Suprapubic skin (tissue), 4 donors: Measurements from ENCODE around the gene ZNF14. TPM values are rescaled to one million over a fixed set of nuclear protein-coding genes. Genes with fewer than 3 reads are reported as not detected.
"Not testable (repeated sequence)": the region's sequence is repeated elsewhere in the genome, so short reads cannot be mapped to it uniquely, and the experiment has no call there.

Experiments used
- DNase-seq, 2 donors: peaks; one replicate each; pipeline ENCODE4 v3.0.0-alpha.2; 2019; ENCODE audit warnings: low spot score in 2 of 2
- H3K27ac ChIP-seq: fragments of 200-600 bp; sonication (generic); one replicate; pipeline ENCODE4 v1.5.1; 2019
- H3K27me3 ChIP-seq: fragments of 200-600 bp; sonication (generic); one replicate; pipeline ENCODE4 v1.5.1; 2019
- H3K36me3 ChIP-seq: fragments of 200-600 bp; sonication (generic); one replicate; pipeline ENCODE4 v1.5.1; 2019
- H3K4me1 ChIP-seq: fragments of 200-600 bp; sonication (generic); one replicate; pipeline ENCODE4 v1.5.1; 2019
- H3K4me3 ChIP-seq: fragments of 200-600 bp; sonication (generic); one replicate; pipeline ENCODE4 v1.5.1; 2019; ENCODE audit warnings: mild to moderate bottlenecking
- H3K9me3 ChIP-seq: fragments of 200-600 bp; sonication (generic); one replicate; pipeline ENCODE4 v1.5.1; 2019
- EP300 ChIP-seq: sonication (generic); formaldehyde crosslinking; IDR thresholded peaks from one replicate; pipeline ENCODE4 v1.6.1; 2017; ENCODE audit warnings: antibody characterized with exemption
- POLR2A ChIP-seq, 2 donors: fragments of 450-650 bp; IDR thresholded peaks; one replicate each; pipeline ENCODE4 v1.6.1; 2017; ENCODE audit warnings: antibody characterized with exemption in 2 of 2, mild to moderate bottlenecking in 2 of 2, moderate library complexity in 2 of 2
- POLR2AphosphoS5 ChIP-seq, 3 donors: sonication (generic); formaldehyde crosslinking; IDR thresholded peaks; one replicate each; pipeline ENCODE4 v1.6.1; 2017; ENCODE audit warnings: antibody characterized with exemption in 3 of 3
- WGBS: methylation state at CpG from one replicate; pipeline ENCODE4 v1.1.5; 2018; 5-methylcytosine and 5-hydroxymethylcytosine counted together
- total RNA-seq, 4 donors: library from RNA; depleted of rRNA; stranded (reverse); fragments of >200 nt; gene quantifications; one replicate each; pipeline ENCODE4 v1.1.0, GENCODE V29; 2016
- TF ChIP-seq, protein P1 (sequence below), 2 donors: fragments of 200-600 bp in 1 of 2; fragments of 450-650 bp in 1 of 2; sonication (generic) in 1 of 2; IDR thresholded peaks; one replicate each; pipeline ENCODE4 v1.5.1; 2016 to 2019; ENCODE audit warnings: antibody characterized with exemption in 2 of 2, mild to moderate bottlenecking in 1 of 2, moderate library complexity in 1 of 2

Gene ZNF14
- total RNA-seq, 4 donors from 2014 or later, result 4.9 to 12.3 (median 6.1) TPM

- H3K36me3 ChIP-seq, result peaks cover 72% of the 10 kb centered on the region
- peak in 1 of 2 donors; percentile 28 for DNase-seq
- no peak overlapping the region for H3K4me3 ChIP-seq
- TF ChIP-seq, protein P1, sequence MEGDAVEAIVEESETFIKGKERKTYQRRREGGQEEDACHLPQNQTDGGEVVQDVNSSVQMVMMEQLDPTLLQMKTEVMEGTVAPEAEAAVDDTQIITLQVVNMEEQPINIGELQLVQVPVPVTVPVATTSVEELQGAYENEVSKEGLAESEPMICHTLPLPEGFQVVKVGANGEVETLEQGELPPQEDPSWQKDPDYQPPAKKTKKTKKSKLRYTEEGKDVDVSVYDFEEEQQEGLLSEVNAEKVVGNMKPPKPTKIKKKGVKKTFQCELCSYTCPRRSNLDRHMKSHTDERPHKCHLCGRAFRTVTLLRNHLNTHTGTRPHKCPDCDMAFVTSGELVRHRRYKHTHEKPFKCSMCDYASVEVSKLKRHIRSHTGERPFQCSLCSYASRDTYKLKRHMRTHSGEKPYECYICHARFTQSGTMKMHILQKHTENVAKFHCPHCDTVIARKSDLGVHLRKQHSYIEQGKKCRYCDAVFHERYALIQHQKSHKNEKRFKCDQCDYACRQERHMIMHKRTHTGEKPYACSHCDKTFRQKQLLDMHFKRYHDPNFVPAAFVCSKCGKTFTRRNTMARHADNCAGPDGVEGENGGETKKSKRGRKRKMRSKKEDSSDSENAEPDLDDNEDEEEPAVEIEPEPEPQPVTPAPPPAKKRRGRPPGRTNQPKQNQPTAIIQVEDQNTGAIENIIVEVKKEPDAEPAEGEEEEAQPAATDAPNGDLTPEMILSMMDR (IDR thresholded peaks at IDR 0.05), result no peak
- TF ChIP-seq POLR2AphosphoS5 (IDR thresholded peaks at IDR 0.05) (no peak), EP300 (no peak), POLR2A (IDR thresholded peaks at IDR 0.05) (no peak)
- H3K27me3 ChIP-seq, result no peaks in the 10 kb centered on the region
- peaks cover 8% of the 10 kb centered on the region for H3K9me3 ChIP-seq
- 95% methylated on average over 7 of the region's 7 CpGs for WGBS
- H3K27ac ChIP-seq, result no peak overlapping the region
- no peaks in the 10 kb centered on the region for H3K4me1 ChIP-seq
These were observed 55.3 kb downstream of the ZNF14 start for GRCh38 chr19:19677579-19677978.

- H3K36me3 ChIP-seq, result peaks cover 58% of the 10 kb centered on the region
These were observed 58.6 kb downstream of the ZNF14 start for GRCh38 chr19:19674315-19674714.

DNA sequence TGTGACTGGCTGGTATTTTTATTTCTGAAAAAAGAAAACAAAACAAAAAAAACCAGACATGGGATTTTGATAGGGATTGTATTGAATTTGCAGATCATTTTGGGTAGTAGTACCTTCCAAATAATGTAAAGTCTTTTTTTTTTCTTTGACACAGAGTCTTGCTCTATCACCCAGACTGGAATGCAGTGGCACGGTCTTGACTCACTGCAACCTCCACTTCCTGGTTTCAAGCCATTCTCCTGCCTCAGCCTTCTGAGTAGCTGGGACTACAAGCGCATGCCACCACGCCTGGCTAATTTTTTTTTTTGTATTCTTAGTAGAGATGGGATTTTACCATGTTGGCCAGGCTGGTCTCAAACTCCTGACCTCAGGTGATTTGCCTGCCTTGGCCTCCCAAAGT, 60.1 kb downstream of the ZNF14 start:
- 89% methylated on average over 3 of the region's 3 CpGs for WGBS
- no peaks in the 10 kb centered on the region for H3K27me3 ChIP-seq
- H3K27ac ChIP-seq, result no peak overlapping the region
- H3K9me3 ChIP-seq, result no peaks in the 10 kb centered on the region
- H3K36me3 ChIP-seq, result peaks cover 43% of the 10 kb centered on the region
- no peak for DNase-seq
- TF ChIP-seq EP300, result no peak
- no peak for TF ChIP-seq POLR2AphosphoS5 (IDR thresholded peaks at IDR 0.05)
- TF ChIP-seq POLR2A (IDR thresholded peaks at IDR 0.05), result no peak
- TF ChIP-seq, protein P1 (IDR thresholded peaks at IDR 0.05), result no peak
- peaks cover 19% of the 10 kb centered on the region for H3K4me1 ChIP-seq
- H3K4me3 ChIP-seq, result no peak overlapping the region

More at GRCh38 chr19:19674315-19674714, 58.6 kb downstream of the ZNF14 start:
- WGBS, result 95% methylated on average over 6 of the region's 6 CpGs
- TF ChIP-seq POLR2AphosphoS5 (IDR thresholded peaks at IDR 0.05) (no peak), POLR2A (IDR thresholded peaks at IDR 0.05) (no peak), EP300 (no peak)
- TF ChIP-seq, protein P1 (IDR thresholded peaks at IDR 0.05), result no peak
- Histone ChIP-seq H3K9me3 (no peaks in the 10 kb centered on the region), H3K27me3 (no peaks in the 10 kb centered on the region), H3K4me3 (no peak overlapping the region), H3K27ac (no peak overlapping the region), H3K4me1 (peaks cover 12% of the 10 kb centered on the region)
- DNase-seq, result peak in 1 of 2 donors; percentile 24

- H3K4me3 ChIP-seq, result peak overlapping the region; percentile 76
These were observed 62.8 kb downstream of the ZNF14 start for GRCh38 chr19:19670070-19670551.

GRCh38 chr19:19668230-19669012, 64.5 kb downstream of the ZNF14 start, which contains the start of gene ZNF101:
TSS of gene ZNF101 (plus strand) at chr19:19668839. CDS start at chr19:19668964, 125 bp downstream.
- Histone ChIP-seq H3K9me3 (no peaks in the 10 kb centered on the region), H3K4me3 (peak within 1 kb of the TSS; percentile 76), H3K36me3 (peaks cover 12% of the 10 kb centered on the region), H3K27me3 (no peaks in the 10 kb centered on the region), H3K4me1 (peaks cover 23% of the 10 kb centered on the region), H3K27ac (peak within 1 kb of the TSS; percentile 85)
- DNase-seq, result peak; percentile 96 to 97
- TF ChIP-seq POLR2AphosphoS5 (IDR thresholded peaks at IDR 0.05), result peak in 1 of 3 donors; percentile 34
- TF ChIP-seq, protein P1 (IDR thresholded peaks at IDR 0.05), result no peak
- TF ChIP-seq EP300, result no peak
- TF ChIP-seq POLR2A (IDR thresholded peaks at IDR 0.05), result peak; percentile 24 to 26
- 6% methylated on average over 30 of the region's 36 CpGs for WGBS

More at GRCh38 chr19:19670070-19670551, 62.8 kb downstream of the ZNF14 start:
- TF ChIP-seq, protein P1 (IDR thresholded peaks at IDR 0.05), result no peak
- no peak for TF ChIP-seq EP300
- no peak for TF ChIP-seq POLR2AphosphoS5 (IDR thresholded peaks at IDR 0.05)
- no peak for TF ChIP-seq POLR2A (IDR thresholded peaks at IDR 0.05)
- Histone ChIP-seq H3K36me3 (peaks cover 24% of the 10 kb centered on the region), H3K9me3 (no peaks in the 10 kb centered on the region), H3K27ac (no peak overlapping the region), H3K27me3 (no peaks in the 10 kb centered on the region), H3K4me1 (peaks cover 19% of the 10 kb centered on the region)
- DNase-seq, result no peak
- 68% methylated on average over 10 of the region's 10 CpGs for WGBS

DNA sequence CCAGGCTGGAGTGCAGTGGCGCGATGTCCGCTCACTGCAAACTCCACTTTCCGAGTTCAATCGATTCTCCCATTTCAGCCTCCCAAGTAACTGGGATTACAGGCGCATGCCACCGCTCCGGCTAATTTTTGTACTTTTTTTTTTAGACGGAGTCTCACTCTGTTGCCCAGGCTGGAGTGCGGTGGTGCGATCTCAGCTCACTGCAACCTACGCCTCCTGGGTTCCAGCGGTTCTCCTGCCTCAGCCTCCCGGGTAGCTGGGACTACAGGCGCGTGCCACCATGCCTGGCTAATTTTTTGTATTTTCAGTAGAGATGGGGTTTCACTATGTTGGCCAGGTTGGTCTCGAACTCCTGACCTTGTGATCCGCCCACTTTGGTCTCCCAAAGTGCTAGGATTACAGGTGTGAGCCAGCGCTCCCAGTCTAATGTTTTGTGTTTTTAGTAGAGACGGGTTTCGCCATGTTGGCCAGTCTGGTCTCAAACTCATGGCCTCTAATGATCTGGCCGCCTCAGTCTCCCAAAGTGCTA, 67.4 kb downstream of the ZNF14 start:
- not testable (repeated sequence) for H3K9me3 ChIP-seq, H3K27me3 ChIP-seq, H3K27ac ChIP-seq, H3K4me3 ChIP-seq, DNase-seq, H3K36me3 ChIP-seq
- WGBS, result over 99% methylated on average over 22 of the region's 22 CpGs
- H3K4me1 ChIP-seq, result peaks cover 45% of the 10 kb centered on the region
